B cell (primary cell): ENCODE data around the gene CDC5L. TPM values are rescaled to one million over a fixed set of nuclear protein-coding genes. Genes with fewer than 3 reads are reported as not detected.

Experiments
- ATAC-seq: fragments of 200-7000 bp; cut with Tn5 transposase; one replicate; pipeline ENCODE4 v1.10.0; 2021; ENCODE audit warnings: low read depth, mild to moderate bottlenecking, moderate number of reproducible peaks, moderate library complexity
- CTCF ChIA-PET: fragments of 350-600 bp; sonication (Branson Sonifier 250); formaldehyde crosslinking; loops from one replicate; lab custom pipeline; 2021; ENCODE audit warnings: antibody characterized with exemption, inconsistent platforms; lab: Charles Lee
- POLR2A ChIA-PET: fragments of 350-600 bp; sonication (Branson Sonifier 250); formaldehyde crosslinking; loops from one replicate; lab custom pipeline; 2021; ENCODE audit warnings: antibody characterized with exemption; lab: Charles Lee
- DNase-seq: peaks from one replicate; pipeline ENCODE4 v3.0.0; 2013
- H2AFZ ChIP-seq: 2 replicates; pipeline ENCODE4 v1.6.1; 2012; ENCODE audit warnings: mild to moderate bottlenecking, low read depth, low read length; ENCODE audit not compliant: insufficient read depth, poor library complexity, severe bottlenecking
- H3K27ac ChIP-seq, 2 donors: 1 replicate in 1 of 2; 2 replicates in 1 of 2; pipeline ENCODE4 v1.5.1; 2012 to 2013; ENCODE audit warnings: low read length in 2 of 2, mild to moderate bottlenecking in 2 of 2, moderate library complexity in 1 of 2
- H3K27me3 ChIP-seq, 4 experiments: fragments of 200-600 bp in 1 of 4; sonication (generic) in 1 of 4; replicated peaks in 1 of 4; 1 replicate in 2 of 4; 2 replicates in 2 of 4; pipeline versions ENCODE4 v1.6.1 to v1.7.0; 2013 to 2016; ENCODE audit warnings: low read length in 3 of 4, mild to moderate bottlenecking in 2 of 4, mixed read lengths in 1 of 4, moderate library complexity in 1 of 4; ENCODE audit not compliant: insufficient read depth in 4 of 4, control insufficient read depth in 3 of 4; ENCODE audit errors: control extremely low read depth in 1 of 4
- H3K36me3 ChIP-seq, 2 experiments: replicated peaks in 1 of 2; 1 replicate in 1 of 2; 2 replicates in 1 of 2; pipeline versions ENCODE4 v1.6.1 to v1.7.1; 2013; ENCODE audit warnings: low read length in 1 of 2; ENCODE audit not compliant: insufficient read depth in 2 of 2, control insufficient read depth in 1 of 2; ENCODE audit errors: control extremely low read depth in 1 of 2, extremely low read depth in 1 of 2
- H3K4me1 ChIP-seq, 2 donors: fragments of 200-600 bp in 1 of 2; sonication (generic) in 1 of 2; 1 replicate in 1 of 2; 2 replicates in 1 of 2; pipeline versions ENCODE4 v1.5.1 to v1.6.1; 2013 to 2017; ENCODE audit warnings: low read length in 2 of 2; ENCODE audit not compliant: control insufficient read depth in 2 of 2, insufficient read depth in 2 of 2
- H3K4me2 ChIP-seq: replicated peaks from 2 replicates; pipeline ENCODE3; 2012; ENCODE audit warnings: mild to moderate bottlenecking, low read depth, low read length; ENCODE audit not compliant: poor library complexity, severe bottlenecking
- H3K4me3 ChIP-seq, 5 experiments: fragments of 200-600 bp in 1 of 5; sonication (generic) in 1 of 5; 1 replicate in 3 of 5; 2 replicates in 2 of 5; pipeline versions ENCODE4 v1.5.1 to v1.7.0; 2011 to 2016; ENCODE audit warnings: low read length in 4 of 5, mild to moderate bottlenecking in 4 of 5, low read depth in 2 of 5, control low read depth in 1 of 5, moderate library complexity in 1 of 5; ENCODE audit not compliant: insufficient read depth in 1 of 5; ENCODE audit errors: control extremely low read depth in 1 of 5, extremely low read depth in 1 of 5
- H3K79me2 ChIP-seq: fragments of 200-600 bp; sonication (generic); one replicate; pipeline ENCODE4 v1.6.0; 2016; ENCODE audit warnings: low read length; ENCODE audit not compliant: control insufficient read depth, insufficient read depth
- H3K9ac ChIP-seq: fragments of 200-600 bp; sonication (generic); 2 replicates; pipeline ENCODE4 v1.6.1; 2017; ENCODE audit warnings: mild to moderate bottlenecking, low read length, moderate library complexity
- H3K9me3 ChIP-seq, 3 donors: one replicate each; pipeline versions ENCODE4 v1.6.1 to v1.7.1; 2013; ENCODE audit warnings: low read length in 2 of 3; ENCODE audit not compliant: control insufficient read depth in 2 of 3, insufficient read depth in 1 of 3; ENCODE audit errors: control extremely low read depth in 1 of 3
- H4K20me1 ChIP-seq: 2 replicates; pipeline ENCODE4 v1.6.0; 2012; ENCODE audit warnings: mild to moderate bottlenecking, low read length; ENCODE audit not compliant: insufficient read depth, control insufficient read depth, poor library complexity, severe bottlenecking
- H3K27ac Mint-ChIP-seq: one replicate; pipeline ENCODE4 v1.8.0; 2021; ENCODE audit warnings: mixed read lengths
- H3K27me3 Mint-ChIP-seq: one replicate; pipeline ENCODE4 v1.8.0; 2021; ENCODE audit warnings: mixed read lengths
- H3K4me1 Mint-ChIP-seq: one replicate; pipeline ENCODE4 v1.8.0; 2021; ENCODE audit warnings: mixed read lengths
- H3K4me3 Mint-ChIP-seq: one replicate; pipeline ENCODE4 v1.8.0; 2021; ENCODE audit warnings: mixed read lengths
- H3K9me3 Mint-ChIP-seq: one replicate; pipeline ENCODE4 v1.8.0; 2022; ENCODE audit warnings: mixed read lengths; ENCODE audit not compliant: insufficient read depth
- EZH2 ChIP-seq: IDR thresholded peaks from 2 replicates; pipeline ENCODE4 v1.6.1; 2012; ENCODE audit warnings: borderline replicate concordance, low read depth, mild to moderate bottlenecking, moderate library complexity, low read length; ENCODE audit not compliant: insufficient read depth, poor library complexity, severe bottlenecking
- WGBS: methylation state at CpG from one replicate; pipeline ENCODE4 v1.1.5; 2013; ENCODE audit warnings: missing lambda C conversion rate; ENCODE audit not compliant: insufficient coverage; 5-methylcytosine and 5-hydroxymethylcytosine counted together
- intact Hi-C: fragments of 100-400 bp; cut with micrococcal nuclease; formaldehyde crosslinking; loops from one replicate; pipeline ENCODE4 v1.10.0; 2022
- polyA plus RNA-seq: library from polyadenylated mRNA; depleted of rRNA; stranded (reverse); fragments of >200 nt; gene quantifications from 2 replicates; pipeline ENCODE4 v1.2.3, GENCODE V29; 2012
- small RNA-seq: library from RNA; depleted of rRNA; stranded (forward); fragments of <200 nt; gene quantifications from one replicate; pipeline ENCODE3, GENCODE V24; 2012; ENCODE audit warnings: low replicate concordance, low read depth; ENCODE audit not compliant: insufficient read length
- total RNA-seq, 2 donors: library from RNA; stranded (reverse); fragments of 120-200 nt in 1 of 2; gene quantifications; 1 replicate in 1 of 2; 2 replicates in 1 of 2; pipeline versions ENCODE4 v1.2.3 to v1.2.4, GENCODE V29; 2013 to 2022
- TF ChIP-seq, protein P1 (sequence below): fragments of 200-600 bp; IDR thresholded peaks from one replicate; pipeline ENCODE4 v1.8.0; 2022; ENCODE audit warnings: antibody characterized with exemption, mild to moderate bottlenecking

Gene CDC5L
- total and polyA plus RNA-seq, 2 donors (not counting 1 experiment from before 2014, with no cell fraction given): 4.1 to 22.2 TPM

DNA sequence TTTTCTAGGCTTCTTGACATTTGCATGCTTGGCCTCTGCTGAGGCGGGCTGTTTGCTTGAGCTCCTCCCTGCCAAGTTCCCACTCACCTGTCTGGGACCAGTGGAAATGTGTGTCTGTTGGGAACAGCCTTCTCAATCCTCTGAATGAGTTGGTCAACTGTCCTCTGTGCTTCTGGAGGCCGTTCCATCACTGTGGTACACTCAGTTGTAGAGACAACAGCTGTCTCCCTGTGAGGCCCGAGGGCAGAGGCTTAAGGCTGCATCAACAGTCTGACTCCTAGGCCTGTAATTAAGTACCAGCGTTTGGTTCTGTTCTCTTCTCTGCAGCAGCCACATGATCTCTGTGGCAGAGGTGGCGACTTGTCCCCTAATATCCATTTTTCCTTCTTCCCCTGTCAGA, 110.9 kb downstream of the CDC5L start:
- WGBS: 84% methylated on average over 5 of the region's 5 CpGs
- Histone ChIP-seq H3K9ac (no peak overlapping the region), H3K4me2 (no peak overlapping the region), H4K20me1 (no peaks in the 10 kb centered on the region), H3K4me1 (no peaks in the 10 kb centered on the region), H3K9me3 (no peaks in the 10 kb centered on the region), H3K27ac (no peak overlapping the region), H2AFZ (no peak overlapping the region), H3K36me3 (no peaks in the 10 kb centered on the region), H3K79me2 (no peaks in the 10 kb centered on the region), H3K4me3 (no peak overlapping the region), H3K27me3 (peaks cover 0 to 3% (median under 1%) of the 10 kb centered on the region in 4 experiments)
- ATAC-seq: no peak
- ChIA-PET POLR2A (no interaction called here), CTCF (no interaction called here)
- no peak for DNase-seq
- no peak overlapping the region for H3K4me3 Mint-ChIP-seq
- intact Hi-C loops: no loop called here
- TF ChIP-seq EZH2: no peak
- TF ChIP-seq, protein P1, sequence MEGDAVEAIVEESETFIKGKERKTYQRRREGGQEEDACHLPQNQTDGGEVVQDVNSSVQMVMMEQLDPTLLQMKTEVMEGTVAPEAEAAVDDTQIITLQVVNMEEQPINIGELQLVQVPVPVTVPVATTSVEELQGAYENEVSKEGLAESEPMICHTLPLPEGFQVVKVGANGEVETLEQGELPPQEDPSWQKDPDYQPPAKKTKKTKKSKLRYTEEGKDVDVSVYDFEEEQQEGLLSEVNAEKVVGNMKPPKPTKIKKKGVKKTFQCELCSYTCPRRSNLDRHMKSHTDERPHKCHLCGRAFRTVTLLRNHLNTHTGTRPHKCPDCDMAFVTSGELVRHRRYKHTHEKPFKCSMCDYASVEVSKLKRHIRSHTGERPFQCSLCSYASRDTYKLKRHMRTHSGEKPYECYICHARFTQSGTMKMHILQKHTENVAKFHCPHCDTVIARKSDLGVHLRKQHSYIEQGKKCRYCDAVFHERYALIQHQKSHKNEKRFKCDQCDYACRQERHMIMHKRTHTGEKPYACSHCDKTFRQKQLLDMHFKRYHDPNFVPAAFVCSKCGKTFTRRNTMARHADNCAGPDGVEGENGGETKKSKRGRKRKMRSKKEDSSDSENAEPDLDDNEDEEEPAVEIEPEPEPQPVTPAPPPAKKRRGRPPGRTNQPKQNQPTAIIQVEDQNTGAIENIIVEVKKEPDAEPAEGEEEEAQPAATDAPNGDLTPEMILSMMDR: no peak
- no peaks in the 10 kb centered on the region for H3K4me1 Mint-ChIP-seq
- peaks cover 28% of the 10 kb centered on the region for H3K27me3 Mint-ChIP-seq
- H3K9me3 Mint-ChIP-seq: peaks cover 2% of the 10 kb centered on the region
- no peak overlapping the region for H3K27ac Mint-ChIP-seq

DNA sequence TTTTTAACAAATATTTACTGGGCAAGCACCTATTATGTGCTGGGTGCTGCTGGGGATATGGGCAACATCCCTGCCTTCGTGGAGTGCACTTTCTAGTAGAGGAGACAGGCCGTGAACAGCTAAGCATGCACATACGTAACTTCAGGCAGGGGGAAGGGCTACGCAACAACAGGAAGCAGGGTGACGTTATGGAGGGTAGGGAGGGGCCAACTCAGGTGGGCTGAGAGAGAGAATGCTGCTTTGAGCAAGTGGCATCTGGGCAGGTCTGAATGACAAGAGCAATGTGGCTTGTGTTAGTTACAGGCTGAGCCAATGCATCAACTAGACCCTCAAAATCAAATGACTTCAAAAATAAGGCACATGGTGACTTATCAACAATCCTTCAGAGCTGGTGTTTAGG, 112.1 kb downstream of the CDC5L start:
- intact Hi-C loops: no loop called here
- Histone ChIP-seq H3K79me2 (no peaks in the 10 kb centered on the region), H3K27me3 (peaks cover 0 to 3% (median 1%) of the 10 kb centered on the region in 4 experiments), H3K4me1 (no peaks in the 10 kb centered on the region), H3K9ac (no peak overlapping the region), H3K4me3 (no peak overlapping the region), H3K4me2 (no peak overlapping the region), H3K9me3 (no peaks in the 10 kb centered on the region), H4K20me1 (no peaks in the 10 kb centered on the region), H3K27ac (no peak overlapping the region), H2AFZ (no peak overlapping the region), H3K36me3 (no peaks in the 10 kb centered on the region)
- no peaks in the 10 kb centered on the region for H3K4me1 Mint-ChIP-seq
- ATAC-seq (no peak), DNase-seq (no peak)
- TF ChIP-seq, protein P1: no peak
- no peak for TF ChIP-seq EZH2
- ChIA-PET CTCF (no interaction called here), POLR2A (no interaction called here)
- 81% methylated on average over 5 of the region's 5 CpGs for WGBS
- H3K9me3 Mint-ChIP-seq: peaks cover 2% of the 10 kb centered on the region
- H3K4me3 Mint-ChIP-seq: no peak overlapping the region
- peaks cover 27% of the 10 kb centered on the region for H3K27me3 Mint-ChIP-seq
- no peak overlapping the region for H3K27ac Mint-ChIP-seq

Small RNAs within 50 kb of the gene (small RNA-seq; reads per million reads assigned to genes)
- not detected for gene MIR4642

Other genes starting within 250 kb of the CDC5L start
- not detected in 2 replicates for gene CAPN11, start 228.9 kb upstream of the CDC5L start, total RNA-seq
- not detected in 2 replicates for gene CAPN11, start 228.9 kb upstream of the CDC5L start, polyA plus RNA-seq
- not detected in 2 replicates for gene MYMX, start 170.8 kb upstream of the CDC5L start, total RNA-seq
- not detected in 2 replicates for gene MYMX, start 170.8 kb upstream of the CDC5L start, polyA plus RNA-seq
- gene SLC29A1, start 164.1 kb upstream of the CDC5L start, total RNA-seq: 7.3 and 7.6 TPM in 2 replicates
- 3.9 and 6.0 TPM in 2 replicates for gene SLC29A1, start 164.1 kb upstream of the CDC5L start, polyA plus RNA-seq
- 384 and 395 TPM in 2 replicates for gene HSP90AB1, start 140.6 kb upstream of the CDC5L start, total RNA-seq
- 645 and 734 TPM in 2 replicates for gene HSP90AB1, start 140.6 kb upstream of the CDC5L start, polyA plus RNA-seq
- 29.2 and 30.0 TPM in 2 replicates for gene SLC35B2, start 130.2 kb upstream of the CDC5L start, total RNA-seq
- 31.2 and 35.2 TPM in 2 replicates for gene SLC35B2, start 130.2 kb upstream of the CDC5L start, polyA plus RNA-seq
- gene NFKBIE, start 122.2 kb upstream of the CDC5L start, total RNA-seq: 46.5 and 50.8 TPM in 2 replicates
- gene NFKBIE, start 122.2 kb upstream of the CDC5L start, polyA plus RNA-seq: 90.0 and 169 TPM in 2 replicates
- gene TMEM151B, start 117.3 kb upstream of the CDC5L start, total RNA-seq: 0.10 TPM in 1 of 2 replicates, not detected in the other
- gene TMEM151B, start 117.3 kb upstream of the CDC5L start, polyA plus RNA-seq: 0.01 TPM in 2 replicates
- gene AARS2, start 74.4 kb upstream of the CDC5L start, total RNA-seq: 21.3 and 22.6 TPM in 2 replicates
- 11.3 and 11.8 TPM in 2 replicates for gene AARS2, start 74.4 kb upstream of the CDC5L start, polyA plus RNA-seq
- not detected in 2 replicates for gene SPATS1, start 45.1 kb upstream of the CDC5L start, total RNA-seq
- not detected in 2 replicates for gene SPATS1, start 45.1 kb upstream of the CDC5L start, polyA plus RNA-seq